NCI-H2196 treated with DMSO at 0.1 percent for 48 hours (cell line): ENCODE data around the gene HYCC1.

ENCODE experiments used
- DNase-seq: peaks from one replicate; lab custom pipeline; 2025; ENCODE audit not compliant: unreplicated experiment; lab: John Stamatoyannopoulos, UW

HYCC1 gene

GRCh38 chr7:23017309-23017708 lies 3.4 kb upstream of the HYCC1 start:
- no peak for DNase-seq

DNA sequence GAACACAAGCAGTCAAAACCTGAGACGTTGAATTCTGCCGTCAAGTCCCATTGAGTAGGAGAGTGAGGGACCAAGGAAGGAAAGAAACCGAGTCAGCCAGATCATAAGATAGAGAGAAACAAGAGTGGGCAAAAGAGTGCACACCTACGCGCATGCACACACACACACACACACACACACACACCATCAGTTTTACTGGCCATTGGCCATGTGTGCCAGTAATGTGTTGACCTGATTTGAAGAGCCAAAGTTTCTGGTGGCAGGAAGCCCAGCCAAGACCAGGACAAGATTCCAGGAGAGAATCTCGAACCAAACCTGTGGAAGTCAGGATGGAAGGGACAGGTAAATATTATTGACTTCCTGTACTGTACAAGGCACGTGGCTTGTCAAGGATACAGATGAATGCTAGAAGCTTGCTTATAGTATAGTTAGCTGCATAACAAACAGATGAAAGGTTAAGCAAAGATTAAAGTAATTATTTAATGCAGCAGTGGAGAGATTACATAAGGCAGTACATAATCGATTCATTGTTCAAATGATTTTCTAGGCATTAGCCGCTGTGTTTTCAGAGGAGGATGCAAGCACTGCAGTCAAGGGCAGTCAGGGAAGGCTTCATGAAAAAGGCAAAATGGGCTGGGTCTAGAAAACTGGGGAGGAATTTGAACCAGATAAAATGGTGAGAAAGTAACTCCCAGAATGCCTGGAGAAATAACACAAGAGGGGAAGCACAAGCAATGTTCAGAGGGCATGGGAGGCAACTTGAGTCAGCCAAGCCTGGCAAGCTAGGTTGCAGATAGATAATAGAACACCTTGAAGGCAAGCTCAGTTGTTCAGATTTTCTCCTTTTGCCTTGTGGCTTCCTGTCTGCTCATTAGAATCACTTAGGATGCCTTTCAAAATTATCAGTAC lies 2.7 kb upstream of the HYCC1 start:
- no peak for DNase-seq

DNA sequence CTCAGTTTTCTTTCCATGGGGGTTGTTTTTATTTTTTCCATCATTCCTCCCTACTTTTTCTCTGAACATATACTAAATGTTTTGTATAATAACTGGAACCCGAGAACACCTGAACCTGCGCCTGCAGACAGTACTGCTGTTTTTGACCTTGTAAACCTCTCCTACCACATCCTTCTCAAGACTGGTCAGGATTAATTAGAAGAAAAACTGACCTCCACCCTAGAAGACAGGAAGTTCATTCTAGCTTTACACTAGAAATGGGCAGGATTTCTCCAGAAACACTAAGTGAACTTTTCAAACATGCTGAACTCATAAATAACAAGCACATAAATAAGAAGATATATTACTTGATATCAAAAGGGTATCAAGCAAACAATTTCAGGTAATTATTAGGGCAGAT lies 751 bp upstream of the HYCC1 start:
- no peak for DNase-seq

- no peak for DNase-seq
Measured at GRCh38 chr7:23012908-23013714, 819 bp downstream of the HYCC1 start.

- no peak for DNase-seq
Measured at GRCh38 chr7:23012186-23012585, 1.7 kb downstream of the HYCC1 start.

- no peak for DNase-seq
Measured at GRCh38 chr7:23011222-23011924, 2.6 kb downstream of the HYCC1 start.

- DNase-seq: no peak
Measured at GRCh38 chr7:23009303-23009702, 4.6 kb downstream of the HYCC1 start.

DNA sequence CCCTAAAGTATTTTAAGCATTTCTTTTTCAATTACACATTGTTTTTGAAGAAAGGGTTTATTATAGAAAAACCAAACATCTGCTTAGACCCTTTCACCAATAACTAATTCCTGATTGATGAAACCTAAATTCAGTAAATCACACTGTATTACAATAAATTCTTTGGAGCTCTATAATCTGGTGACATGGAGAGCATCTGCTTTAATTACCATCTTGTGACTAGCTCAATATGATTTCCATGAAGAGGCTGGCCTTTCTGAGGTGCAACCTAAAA lies 9.7 kb downstream of the HYCC1 start:
- DNase-seq: no peak

GRCh38 chr7:23003505-23004246 lies 10.3 kb downstream of the HYCC1 start:
- no peak for DNase-seq

DNA sequence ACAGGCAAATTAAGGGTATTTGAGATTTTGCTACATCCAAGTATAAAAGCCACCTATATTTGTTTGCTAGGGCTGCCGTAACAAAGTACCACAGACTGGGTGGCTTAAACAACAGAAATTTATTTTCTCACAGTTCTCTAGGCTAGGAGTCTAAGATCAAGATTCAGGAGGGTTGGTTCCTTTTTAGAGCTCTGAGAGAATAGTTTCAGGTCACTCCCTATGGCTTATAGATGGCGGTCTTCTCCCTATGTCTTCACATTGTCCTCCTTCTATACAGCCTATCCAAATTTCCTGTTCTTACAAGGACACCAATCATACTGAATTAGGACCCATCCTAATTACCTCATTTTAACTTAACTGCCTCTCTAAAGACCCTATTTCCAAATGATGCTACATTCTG lies 11.2 kb downstream of the HYCC1 start:
- no peak for DNase-seq

DNA sequence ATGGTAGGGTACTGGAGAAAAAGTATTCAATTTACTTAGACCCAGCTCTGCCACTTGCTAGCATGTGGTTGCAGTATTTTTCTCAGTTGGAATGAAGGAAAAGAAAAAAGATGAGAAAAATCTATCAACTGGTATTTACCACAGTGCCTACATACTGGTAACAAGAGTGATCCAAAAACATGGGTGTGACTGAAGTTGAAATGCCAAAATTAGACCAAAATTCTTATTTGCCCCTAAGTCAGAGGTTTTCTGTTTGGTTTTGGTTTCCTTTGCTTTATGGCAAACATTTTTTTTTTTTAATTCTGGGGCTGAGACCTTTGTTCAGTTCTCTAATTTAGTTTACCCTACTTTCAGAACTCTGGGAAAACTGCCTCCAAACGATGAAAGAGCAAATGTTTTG lies 12.3 kb downstream of the HYCC1 start:
- DNase-seq: no peak

GRCh38 chr7:23000597-23001360 lies 13.2 kb downstream of the HYCC1 start:
- no peak for DNase-seq

DNA sequence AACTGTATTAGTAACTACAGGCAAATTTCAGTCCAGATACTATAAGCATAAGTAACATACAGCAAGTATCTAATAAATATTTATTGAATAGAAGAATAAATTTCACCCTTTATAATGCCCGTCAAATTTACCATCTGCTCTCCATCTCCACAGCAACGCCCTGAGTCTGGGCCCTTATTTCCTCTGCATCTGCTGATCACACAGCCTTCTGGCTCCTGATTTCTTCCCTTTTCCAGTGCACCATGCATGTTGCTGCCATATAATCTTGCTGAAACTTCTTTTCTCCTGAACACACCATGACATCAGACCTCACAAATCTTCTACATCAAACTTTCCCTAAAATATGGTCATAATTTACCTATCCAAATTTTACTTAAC lies 15.4 kb downstream of the HYCC1 start:
- no peak for DNase-seq

DNA sequence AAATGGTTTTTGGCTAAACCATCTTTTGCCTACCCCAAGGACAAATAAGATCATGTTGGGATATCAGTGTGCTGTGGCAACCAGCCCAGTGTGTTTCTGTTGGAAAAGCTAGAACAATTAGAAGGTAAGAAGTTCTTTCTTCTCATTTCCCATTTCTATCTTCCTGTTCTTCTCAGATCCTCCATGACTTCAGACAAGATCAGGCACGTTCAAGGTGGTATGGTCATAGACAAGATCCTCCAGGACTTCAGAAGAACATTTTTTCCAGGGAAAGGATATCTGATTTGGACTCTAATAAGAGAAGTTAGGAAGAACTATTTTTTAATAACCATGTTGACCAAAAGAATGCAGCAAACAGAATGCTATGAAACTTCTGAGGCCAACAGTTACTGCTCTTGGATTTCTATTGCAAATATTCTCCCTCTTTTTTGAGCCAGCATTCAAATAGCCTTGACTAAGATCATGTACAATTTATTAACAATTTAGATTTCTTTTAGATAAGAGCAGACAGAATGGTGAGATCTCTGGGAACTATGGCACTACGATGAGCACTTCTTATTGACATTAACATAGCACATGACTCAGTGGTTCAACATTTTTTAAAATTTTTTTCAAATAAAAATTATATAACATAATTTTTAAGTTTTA lies 15.9 kb downstream of the HYCC1 start:
- DNase-seq: no peak

- DNase-seq: no peak
Measured at GRCh38 chr7:22996470-22996869, 17.5 kb downstream of the HYCC1 start.

DNA sequence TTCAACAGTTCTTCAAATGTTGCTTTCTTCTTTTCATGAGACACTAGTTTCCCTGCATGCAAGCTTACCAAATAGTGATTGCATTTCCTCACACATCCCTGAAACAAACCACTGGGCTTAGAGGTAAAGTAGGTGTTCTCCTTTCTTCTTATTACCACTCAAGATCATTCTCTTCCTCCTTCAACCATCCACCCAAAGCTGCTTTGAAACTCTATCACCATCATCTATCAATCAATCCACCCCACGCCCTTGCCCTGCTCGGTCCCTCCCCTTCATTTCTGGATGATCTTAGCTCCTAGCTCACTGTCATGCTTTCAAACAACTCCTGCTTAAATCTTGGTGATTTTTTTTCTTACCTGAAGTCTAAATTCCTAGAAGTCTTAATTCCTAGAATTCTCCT lies 18.9 kb downstream of the HYCC1 start:
- DNase-seq: no peak

- DNase-seq: no peak
Measured at GRCh38 chr7:22992874-22993840, 20.8 kb downstream of the HYCC1 start.

- DNase-seq: no peak
Measured at GRCh38 chr7:22990588-22990949, 23.4 kb downstream of the HYCC1 start.
